KMS-11 (cell line): ENCODE data around the gene RBM7.
A peak's percentile ranks its signal among the peaks of the same experiment; 100 is the strongest.

Experiments used
- H2AFZ ChIP-seq: fragments of 200-600 bp; sonication (generic); 2 replicates; pipeline ENCODE4 v1.6.1; 2016; ENCODE audit warnings: antibody characterized with exemption, mixed run types, low read depth
- H3K27ac ChIP-seq: fragments of 200-600 bp; sonication (generic); 2 replicates; pipeline ENCODE4 v1.6.1; 2016; ENCODE audit warnings: mild to moderate bottlenecking, mixed run types
- H3K27me3 ChIP-seq: fragments of 200-600 bp; sonication (generic); 2 replicates; pipeline ENCODE4 v1.6.1; 2017; ENCODE audit warnings: mild to moderate bottlenecking, low read depth, mixed run types, moderate library complexity; ENCODE audit not compliant: insufficient read depth
- H3K36me3 ChIP-seq: fragments of 200-600 bp; sonication (generic); 2 replicates; pipeline ENCODE4 v1.6.1; 2017; ENCODE audit warnings: mild to moderate bottlenecking, mixed run types; ENCODE audit not compliant: insufficient read depth
- H3K4me1 ChIP-seq: fragments of 200-600 bp; sonication (generic); 2 replicates; pipeline ENCODE4 v1.6.1; 2016; ENCODE audit warnings: mild to moderate bottlenecking, low read depth, mixed run types; ENCODE audit not compliant: poor library complexity, severe bottlenecking
- H3K4me2 ChIP-seq: fragments of 200-600 bp; sonication (generic); 2 replicates; pipeline ENCODE4 v1.7.0; 2016; ENCODE audit warnings: mild to moderate bottlenecking, mixed run types
- H3K4me3 ChIP-seq: fragments of 200-600 bp; sonication (generic); IDR thresholded peaks from 2 replicates; pipeline ENCODE4 v1.6.1; 2017; ENCODE audit warnings: low read depth, low read length, mixed read lengths; ENCODE audit not compliant: insufficient read depth
- H3K79me2 ChIP-seq: fragments of 200-600 bp; sonication (generic); 2 replicates; pipeline ENCODE4 v1.6.1; 2016; ENCODE audit warnings: low read depth, mixed run types; ENCODE audit not compliant: insufficient read depth
- H3K9ac ChIP-seq: fragments of 200-600 bp; sonication (generic); 2 replicates; pipeline ENCODE4 v1.6.1; 2016; ENCODE audit warnings: mild to moderate bottlenecking, mixed run types
- H4K20me1 ChIP-seq: fragments of 200-600 bp; sonication (generic); 2 replicates; pipeline ENCODE4 v1.6.1; 2016; ENCODE audit warnings: mild to moderate bottlenecking, mixed run types; ENCODE audit not compliant: insufficient read depth
- TF ChIP-seq, protein P1 (sequence below): fragments of 200-600 bp; sonication (generic); conservative IDR thresholded peaks from 2 replicates; pipeline ENCODE4 v1.6.1; 2017; ENCODE audit warnings: low read depth, mild to moderate bottlenecking, antibody characterized with exemption, low read length, moderate library complexity, mixed read lengths

RBM7 gene

DNA sequence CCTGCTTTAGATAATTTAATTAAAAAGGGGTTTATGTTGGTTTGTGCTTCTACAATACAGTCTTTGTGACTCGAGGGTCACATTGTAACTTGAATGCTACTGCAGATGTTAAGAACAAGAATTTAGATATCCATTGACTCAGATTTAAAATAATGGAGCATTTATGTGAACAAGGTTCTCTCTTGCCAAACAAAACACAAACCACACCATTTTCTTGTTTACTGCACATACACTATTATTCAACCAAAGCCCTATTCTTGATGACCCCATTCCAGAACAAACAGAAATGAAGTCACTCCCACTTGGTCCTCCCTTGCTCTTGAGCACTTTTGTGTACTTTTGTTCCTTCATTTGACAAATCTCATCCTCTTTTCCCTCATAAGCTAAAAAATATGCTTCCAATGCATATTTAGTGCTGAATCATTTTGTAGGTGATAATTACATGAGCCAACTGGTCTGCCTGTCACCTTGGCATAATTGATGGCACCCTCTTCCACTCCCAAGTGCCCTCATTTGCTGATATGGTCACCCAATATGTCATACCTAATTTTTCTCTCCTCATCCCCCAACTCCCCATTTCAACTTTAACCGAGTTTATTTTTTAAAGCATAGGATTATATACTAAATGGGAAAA lies 3.0 kb upstream of the RBM7 start:
- Histone ChIP-seq H3K4me2 (no peak overlapping the region), H2AFZ (no peak overlapping the region), H3K4me3 (no peak overlapping the region), H3K36me3 (no peaks in the 10 kb centered on the region), H4K20me1 (no peaks in the 10 kb centered on the region), H3K79me2 (peaks cover 24% of the 10 kb centered on the region; the same call in 1 of the 2 replicates), H3K27me3 (no peaks in the 10 kb centered on the region), H3K9ac (no peak overlapping the region), H3K4me1 (peaks cover 15% of the 10 kb centered on the region), H3K27ac (no peak overlapping the region)
- TF ChIP-seq, protein P1, sequence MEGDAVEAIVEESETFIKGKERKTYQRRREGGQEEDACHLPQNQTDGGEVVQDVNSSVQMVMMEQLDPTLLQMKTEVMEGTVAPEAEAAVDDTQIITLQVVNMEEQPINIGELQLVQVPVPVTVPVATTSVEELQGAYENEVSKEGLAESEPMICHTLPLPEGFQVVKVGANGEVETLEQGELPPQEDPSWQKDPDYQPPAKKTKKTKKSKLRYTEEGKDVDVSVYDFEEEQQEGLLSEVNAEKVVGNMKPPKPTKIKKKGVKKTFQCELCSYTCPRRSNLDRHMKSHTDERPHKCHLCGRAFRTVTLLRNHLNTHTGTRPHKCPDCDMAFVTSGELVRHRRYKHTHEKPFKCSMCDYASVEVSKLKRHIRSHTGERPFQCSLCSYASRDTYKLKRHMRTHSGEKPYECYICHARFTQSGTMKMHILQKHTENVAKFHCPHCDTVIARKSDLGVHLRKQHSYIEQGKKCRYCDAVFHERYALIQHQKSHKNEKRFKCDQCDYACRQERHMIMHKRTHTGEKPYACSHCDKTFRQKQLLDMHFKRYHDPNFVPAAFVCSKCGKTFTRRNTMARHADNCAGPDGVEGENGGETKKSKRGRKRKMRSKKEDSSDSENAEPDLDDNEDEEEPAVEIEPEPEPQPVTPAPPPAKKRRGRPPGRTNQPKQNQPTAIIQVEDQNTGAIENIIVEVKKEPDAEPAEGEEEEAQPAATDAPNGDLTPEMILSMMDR: no peak

DNA sequence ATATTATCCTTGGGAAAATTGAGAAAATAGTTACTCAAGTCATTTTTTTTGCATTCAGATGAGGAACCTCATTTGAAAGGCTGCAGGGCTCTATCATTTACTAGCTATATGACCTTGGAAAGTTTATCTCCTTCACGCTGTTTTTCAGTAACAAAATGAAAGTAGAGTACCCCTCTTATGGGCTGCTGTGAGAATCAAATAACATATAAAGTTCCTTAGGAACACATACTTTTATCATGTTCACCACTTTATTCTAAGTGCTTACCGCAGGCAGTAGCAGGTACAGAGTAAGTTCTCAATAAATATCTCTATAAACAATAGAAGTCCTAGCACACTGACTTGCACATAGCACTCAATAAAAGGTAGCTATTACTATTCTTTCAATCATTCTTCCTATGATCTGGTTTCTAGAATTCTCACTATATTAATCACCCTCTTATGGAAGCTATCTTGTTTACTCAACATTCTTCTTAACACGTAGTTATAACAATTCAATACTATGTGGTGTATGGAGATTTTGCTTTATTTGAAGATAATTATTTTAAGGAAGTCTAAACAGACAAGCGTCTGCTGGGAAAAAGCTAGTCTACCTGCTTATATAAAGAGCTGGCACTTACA lies 2.1 kb upstream of the RBM7 start:
- Histone ChIP-seq H3K9ac (no peak overlapping the region), H4K20me1 (no peaks in the 10 kb centered on the region), H3K79me2 (peaks cover 33% of the 10 kb centered on the region), H3K27me3 (no peaks in the 10 kb centered on the region), H3K4me3 (no peak overlapping the region), H3K36me3 (no peaks in the 10 kb centered on the region), H2AFZ (no peak overlapping the region), H3K4me1 (peaks cover 15% of the 10 kb centered on the region), H3K4me2 (no peak overlapping the region), H3K27ac (no peak overlapping the region)
- TF ChIP-seq, protein P1: no peak

DNA sequence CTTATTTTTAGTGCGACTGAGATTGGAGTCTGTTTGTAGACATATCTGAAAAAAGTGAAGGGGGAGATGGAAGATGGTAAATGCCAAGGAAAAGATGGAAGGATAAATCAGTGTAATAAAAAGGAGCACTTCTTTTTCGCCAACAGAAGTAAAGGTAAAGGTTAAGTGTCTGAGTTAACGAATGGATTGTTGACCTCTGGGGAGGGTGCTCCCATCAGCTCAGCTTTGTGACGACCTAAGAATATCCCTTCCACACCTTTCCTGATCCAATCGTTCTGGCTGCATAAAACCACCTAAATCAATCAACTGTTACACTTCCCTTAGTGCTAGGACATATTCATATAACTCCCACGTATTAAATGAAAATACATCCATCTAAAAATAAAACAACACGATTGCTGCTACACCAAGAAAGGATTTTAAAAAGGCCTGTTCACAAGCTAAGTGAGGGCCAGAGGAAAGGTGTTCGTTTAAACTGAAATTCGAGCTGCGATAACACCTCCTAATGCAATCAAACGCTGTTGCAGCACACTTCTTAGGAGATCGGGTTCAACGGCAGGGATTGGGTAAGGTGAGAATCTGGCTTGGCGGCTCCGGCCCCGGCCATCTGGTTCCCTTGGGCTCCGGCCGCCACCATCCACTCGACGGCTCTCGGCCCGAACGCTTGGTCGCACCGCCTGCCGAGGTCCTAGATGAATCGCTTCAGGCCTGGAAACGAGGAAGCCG lies 813 bp upstream of the RBM7 start:
- H3K36me3 ChIP-seq: no peaks in the 10 kb centered on the region
- peak overlapping the region; percentile 93 for H3K27ac ChIP-seq
- peak overlapping the region; percentile 48 for H2AFZ ChIP-seq
- TF ChIP-seq, protein P1: no peak
- no peak overlapping the region for H3K4me3 ChIP-seq
- H3K4me1 ChIP-seq: peaks cover 15% of the 10 kb centered on the region
- H3K79me2 ChIP-seq: peaks cover 39% of the 10 kb centered on the region
- H3K27me3 ChIP-seq: no peaks in the 10 kb centered on the region
- no peaks in the 10 kb centered on the region for H4K20me1 ChIP-seq
- H3K4me2 ChIP-seq: peak overlapping the region; percentile 83
- peak overlapping the region; percentile 95 for H3K9ac ChIP-seq

DNA sequence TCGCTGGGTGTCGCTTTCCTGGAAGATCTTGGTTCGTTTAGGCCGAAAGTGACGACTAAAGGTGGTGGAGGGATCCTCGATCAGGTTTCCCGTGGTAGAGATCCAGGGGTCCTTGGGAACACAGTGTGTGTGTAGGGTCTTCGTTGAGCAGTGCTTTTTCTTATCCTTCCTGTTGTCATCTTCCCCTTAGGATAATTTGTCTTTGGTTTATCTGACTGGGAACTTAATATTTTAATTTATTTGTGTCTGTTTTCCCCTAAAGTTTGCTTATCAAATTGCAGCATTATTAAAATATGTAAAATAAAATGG lies 403 bp downstream of the RBM7 start:
- TF ChIP-seq, protein P1: no peak
- Histone ChIP-seq H3K36me3 (no peaks in the 10 kb centered on the region), H3K27me3 (no peaks in the 10 kb centered on the region), H3K4me1 (peaks cover 15% of the 10 kb centered on the region), H2AFZ (peak overlapping the region; percentile 48), H3K9ac (peak overlapping the region; percentile 95), H4K20me1 (no peaks in the 10 kb centered on the region), H3K79me2 (peaks cover 39% of the 10 kb centered on the region), H3K4me3 (no peak overlapping the region), H3K4me2 (peak overlapping the region; percentile 91), H3K27ac (peak overlapping the region; percentile 93)
